Left lobe of liver (tissue), 2 donors: ENCODE data around the gene TUT7. TPM values are rescaled to one million over a fixed set of nuclear protein-coding genes. Genes with fewer than 3 reads are reported as not detected.
"Not testable (repeated sequence)": the region's sequence is repeated elsewhere in the genome, so short reads cannot be mapped to it uniquely, and the experiment has no call there.

Experiments used
- ATAC-seq: fragments of 200-7000 bp; cut with Tn5 transposase; one replicate; pipeline ENCODE4 v1.9.1; 2020; ENCODE audit warnings: mild to moderate bottlenecking, moderate library complexity
- DNase-seq: peaks from one replicate; pipeline ENCODE4 v3.0.0-alpha.2; 2020; ENCODE audit warnings: low spot score
- total RNA-seq: library from RNA; stranded (reverse); gene quantifications from one replicate; pipeline ENCODE4 v1.2.1, GENCODE V29; 2021
- donor health status: DM: no; HTN: no; CAD: no; lungs with moderate emphysema.
- donor health status: DM: no; HTN: yes; CAD: no.

Gene TUT7, protein sequence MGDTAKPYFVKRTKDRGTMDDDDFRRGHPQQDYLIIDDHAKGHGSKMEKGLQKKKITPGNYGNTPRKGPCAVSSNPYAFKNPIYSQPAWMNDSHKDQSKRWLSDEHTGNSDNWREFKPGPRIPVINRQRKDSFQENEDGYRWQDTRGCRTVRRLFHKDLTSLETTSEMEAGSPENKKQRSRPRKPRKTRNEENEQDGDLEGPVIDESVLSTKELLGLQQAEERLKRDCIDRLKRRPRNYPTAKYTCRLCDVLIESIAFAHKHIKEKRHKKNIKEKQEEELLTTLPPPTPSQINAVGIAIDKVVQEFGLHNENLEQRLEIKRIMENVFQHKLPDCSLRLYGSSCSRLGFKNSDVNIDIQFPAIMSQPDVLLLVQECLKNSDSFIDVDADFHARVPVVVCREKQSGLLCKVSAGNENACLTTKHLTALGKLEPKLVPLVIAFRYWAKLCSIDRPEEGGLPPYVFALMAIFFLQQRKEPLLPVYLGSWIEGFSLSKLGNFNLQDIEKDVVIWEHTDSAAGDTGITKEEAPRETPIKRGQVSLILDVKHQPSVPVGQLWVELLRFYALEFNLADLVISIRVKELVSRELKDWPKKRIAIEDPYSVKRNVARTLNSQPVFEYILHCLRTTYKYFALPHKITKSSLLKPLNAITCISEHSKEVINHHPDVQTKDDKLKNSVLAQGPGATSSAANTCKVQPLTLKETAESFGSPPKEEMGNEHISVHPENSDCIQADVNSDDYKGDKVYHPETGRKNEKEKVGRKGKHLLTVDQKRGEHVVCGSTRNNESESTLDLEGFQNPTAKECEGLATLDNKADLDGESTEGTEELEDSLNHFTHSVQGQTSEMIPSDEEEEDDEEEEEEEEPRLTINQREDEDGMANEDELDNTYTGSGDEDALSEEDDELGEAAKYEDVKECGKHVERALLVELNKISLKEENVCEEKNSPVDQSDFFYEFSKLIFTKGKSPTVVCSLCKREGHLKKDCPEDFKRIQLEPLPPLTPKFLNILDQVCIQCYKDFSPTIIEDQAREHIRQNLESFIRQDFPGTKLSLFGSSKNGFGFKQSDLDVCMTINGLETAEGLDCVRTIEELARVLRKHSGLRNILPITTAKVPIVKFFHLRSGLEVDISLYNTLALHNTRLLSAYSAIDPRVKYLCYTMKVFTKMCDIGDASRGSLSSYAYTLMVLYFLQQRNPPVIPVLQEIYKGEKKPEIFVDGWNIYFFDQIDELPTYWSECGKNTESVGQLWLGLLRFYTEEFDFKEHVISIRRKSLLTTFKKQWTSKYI (N-terminal part only)
- total RNA-seq = 37.3 TPM

DNA sequence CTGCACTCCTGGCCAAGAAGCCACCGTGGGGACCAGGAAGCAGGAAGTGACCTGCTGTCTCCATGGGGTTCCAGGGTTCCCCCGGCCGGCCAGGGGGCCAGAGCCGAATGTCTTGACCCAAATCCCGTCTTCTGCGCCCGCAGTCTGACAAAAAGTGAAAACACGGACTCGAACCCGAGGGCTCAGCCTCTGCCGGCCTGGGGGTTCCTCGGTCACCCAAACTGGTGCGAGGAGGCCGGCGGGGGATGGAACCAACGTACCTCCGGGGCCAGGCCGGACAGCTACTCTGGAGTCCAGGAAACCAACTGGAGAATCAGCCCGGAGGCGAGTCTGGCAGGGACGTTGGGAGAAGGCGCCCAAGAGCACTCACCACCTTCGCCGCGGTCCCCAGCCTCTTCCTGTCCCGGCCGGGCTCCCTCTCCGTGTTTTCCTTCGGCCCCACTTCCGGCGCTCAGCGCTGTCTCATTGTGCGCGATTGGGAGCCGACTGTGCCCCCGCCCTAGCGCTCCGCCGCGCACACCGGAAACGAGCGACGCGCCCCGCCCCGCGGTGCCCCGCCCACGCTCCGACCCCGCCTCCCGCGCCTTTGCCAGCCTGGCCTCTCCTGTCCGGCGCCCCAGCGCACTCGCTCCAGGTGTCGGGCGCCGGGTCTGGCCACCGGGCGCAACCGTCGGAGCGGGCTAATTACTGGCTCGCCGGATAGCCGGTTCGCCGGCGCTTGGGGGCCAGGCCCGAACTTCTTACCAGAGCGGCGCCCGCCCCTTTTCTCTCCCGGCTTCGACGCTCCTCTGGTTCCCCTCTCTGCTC lies at the start of gene TUT7:
TUT7 (minus strand) TSS at position 400 of the 807 bp plus-strand sequence. CDS start 1,211 bp downstream, outside the sequence.
- ATAC-seq (peak; percentile 94), DNase-seq (peak; percentile 99)

DNA sequence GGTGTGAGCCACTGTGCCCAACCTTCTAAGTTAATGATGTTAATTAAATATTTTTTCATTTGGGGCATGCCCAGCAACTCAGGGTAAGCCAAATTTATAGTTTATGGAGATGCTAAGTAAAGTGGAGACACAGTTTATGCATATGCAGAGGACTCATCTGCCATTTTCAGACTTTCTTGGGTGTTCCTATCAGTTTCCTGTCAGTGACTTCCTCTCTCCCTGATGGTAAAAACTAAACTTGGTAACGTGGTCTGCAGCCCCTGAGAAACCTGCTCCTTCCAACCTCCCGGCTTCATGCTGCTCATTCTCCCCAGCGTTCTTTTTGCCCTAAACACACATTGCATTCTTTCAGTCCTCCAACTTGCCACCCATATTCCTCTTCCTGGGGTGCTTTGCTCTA lies 48.4 kb upstream of the TUT7 start:
- ATAC-seq (no peak), DNase-seq (no peak)

DNA sequence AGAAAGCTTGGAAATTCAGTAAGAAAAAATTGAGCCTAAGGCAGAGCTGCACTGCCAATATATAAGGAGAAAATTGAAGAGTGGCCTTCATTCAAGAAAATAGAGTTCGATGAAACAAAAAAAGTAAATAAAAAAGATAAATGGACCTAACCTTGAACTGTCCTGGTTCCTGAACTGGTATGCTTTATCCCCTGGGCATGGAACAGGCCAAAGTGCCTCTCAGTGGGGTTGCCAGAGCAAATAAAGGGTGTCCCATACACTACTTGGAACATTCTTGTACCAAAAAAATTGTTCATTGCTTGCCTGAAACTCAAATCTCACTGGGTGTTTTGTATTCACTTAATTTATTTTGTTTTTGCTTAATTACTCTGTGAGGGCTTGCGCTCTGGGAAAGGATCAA lies 42.2 kb upstream of the TUT7 start:
- ATAC-seq (peak; percentile 90), DNase-seq (peak; percentile 82)

DNA sequence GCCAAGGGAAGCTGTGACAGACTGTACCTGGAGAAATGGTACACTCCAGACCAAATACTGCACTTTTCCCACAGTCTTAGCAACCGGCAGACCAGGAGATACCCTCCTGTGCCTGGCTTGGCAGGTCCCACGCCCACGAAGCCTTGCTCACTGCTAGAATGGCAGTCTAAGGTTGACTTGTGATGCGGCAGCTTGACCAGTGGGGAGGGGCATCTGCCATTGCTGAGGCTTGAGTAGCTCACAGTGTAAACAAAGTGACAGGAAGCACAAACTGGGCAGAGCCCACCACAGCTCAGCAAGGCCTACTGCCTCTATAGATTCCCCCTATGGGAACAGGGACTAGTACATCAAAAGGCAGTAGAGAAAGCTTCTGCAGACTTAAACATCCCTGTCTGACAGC lies 36.0 kb upstream of the TUT7 start:
- not testable (repeated sequence) for ATAC-seq, DNase-seq

DNA sequence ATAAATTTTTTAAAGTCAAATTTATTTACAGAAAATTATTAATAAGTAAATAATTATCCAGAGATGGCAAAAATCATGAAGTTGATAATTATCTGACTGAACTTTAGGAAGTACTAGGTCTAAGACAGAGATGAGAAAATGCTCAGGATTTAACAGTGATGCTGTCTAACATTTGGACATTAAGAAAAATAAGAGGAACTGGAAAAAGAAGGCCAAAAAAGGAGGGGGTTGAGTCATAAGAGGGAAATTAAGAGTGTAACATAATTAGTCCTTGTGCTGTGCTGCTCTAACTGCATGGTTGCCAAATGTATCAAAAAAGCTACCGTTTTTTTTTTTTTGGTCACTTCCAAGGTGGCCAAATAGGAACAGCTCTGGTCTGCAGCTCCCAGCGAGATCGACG lies 35.4 kb upstream of the TUT7 start:
- DNase-seq (no peak), ATAC-seq (no peak)

DNA sequence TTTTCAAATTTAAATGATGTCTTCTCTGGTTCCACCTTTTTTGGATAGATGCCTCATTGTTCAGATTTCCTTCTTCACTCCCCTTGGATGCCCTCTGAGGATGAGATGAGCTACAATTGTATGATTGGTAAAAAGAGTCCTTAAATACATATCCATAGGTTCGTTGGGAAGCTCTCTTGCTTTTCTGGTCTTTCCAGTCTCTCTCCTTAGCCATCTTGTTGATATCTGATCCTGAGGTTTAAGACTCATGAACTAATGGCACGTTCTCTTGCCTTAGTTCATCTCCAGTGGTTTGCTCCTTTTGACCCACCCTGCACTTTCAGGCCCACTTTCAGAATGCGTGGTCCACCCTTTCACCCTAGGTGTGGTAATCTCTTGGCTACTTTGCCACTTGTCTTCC lies 33.2 kb upstream of the TUT7 start:
- DNase-seq (no peak), ATAC-seq (no peak)

DNA sequence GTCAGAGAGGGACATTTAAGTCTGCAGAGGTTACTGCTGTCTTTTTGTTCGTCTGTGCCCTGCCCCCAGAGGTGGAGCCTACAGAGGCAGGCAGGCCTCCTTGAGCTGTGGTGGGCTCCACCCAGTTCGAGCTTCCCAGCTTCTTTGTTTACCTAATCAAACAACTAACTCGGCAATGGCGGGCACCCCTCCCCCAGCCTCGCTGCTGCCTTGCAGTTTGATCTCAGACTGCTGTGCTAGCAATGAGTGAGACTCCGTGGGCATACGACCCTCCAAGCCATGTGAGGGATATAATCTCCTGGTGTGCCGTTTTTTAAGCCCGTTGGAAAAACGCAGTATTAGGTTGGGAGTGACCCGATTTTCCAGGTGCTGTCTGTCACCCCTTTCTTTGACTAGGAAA lies 28.8 kb upstream of the TUT7 start:
- DNase-seq, ATAC-seq: not testable (repeated sequence)

DNA sequence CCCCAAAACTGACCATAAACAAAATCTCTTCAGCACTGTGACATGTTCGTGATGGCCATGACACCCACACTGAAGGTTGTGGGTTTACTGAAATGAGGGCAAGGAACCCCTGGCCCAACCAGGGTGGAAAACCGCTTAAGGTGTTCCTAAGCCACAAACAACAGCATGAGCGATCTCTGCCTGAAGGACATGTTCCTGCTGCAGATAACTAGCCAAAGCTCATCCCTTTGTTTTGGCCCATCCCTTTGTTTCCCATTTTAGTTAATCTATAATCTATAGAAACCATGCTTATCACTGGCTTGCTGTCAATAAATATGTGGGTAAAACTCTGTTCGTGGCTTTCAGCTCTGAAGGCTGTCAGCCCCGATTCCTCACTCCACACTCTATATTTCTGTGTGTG lies 21.8 kb upstream of the TUT7 start:
- no peak for ATAC-seq
- no peak for DNase-seq

DNA sequence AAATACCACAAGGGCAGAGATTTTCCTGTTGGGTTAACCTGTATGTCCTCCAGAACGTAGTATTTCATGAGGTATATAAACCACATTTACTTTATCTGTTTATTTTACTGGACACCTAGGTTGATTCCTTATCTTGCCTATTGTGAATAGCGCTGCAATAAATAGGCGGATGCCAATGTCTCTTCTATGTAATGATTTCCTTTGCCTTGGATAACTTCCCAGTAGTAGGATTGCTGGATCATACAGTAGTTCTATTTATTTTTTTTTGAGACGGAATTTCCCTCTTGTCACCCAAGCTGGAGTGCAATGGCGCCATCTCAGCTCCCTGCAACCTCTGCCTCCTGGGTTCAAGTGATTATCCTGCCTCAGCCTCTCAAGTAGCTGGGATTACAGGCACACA lies 15.6 kb upstream of the TUT7 start:
- DNase-seq = no peak
- ATAC-seq = peak; percentile 79

DNA sequence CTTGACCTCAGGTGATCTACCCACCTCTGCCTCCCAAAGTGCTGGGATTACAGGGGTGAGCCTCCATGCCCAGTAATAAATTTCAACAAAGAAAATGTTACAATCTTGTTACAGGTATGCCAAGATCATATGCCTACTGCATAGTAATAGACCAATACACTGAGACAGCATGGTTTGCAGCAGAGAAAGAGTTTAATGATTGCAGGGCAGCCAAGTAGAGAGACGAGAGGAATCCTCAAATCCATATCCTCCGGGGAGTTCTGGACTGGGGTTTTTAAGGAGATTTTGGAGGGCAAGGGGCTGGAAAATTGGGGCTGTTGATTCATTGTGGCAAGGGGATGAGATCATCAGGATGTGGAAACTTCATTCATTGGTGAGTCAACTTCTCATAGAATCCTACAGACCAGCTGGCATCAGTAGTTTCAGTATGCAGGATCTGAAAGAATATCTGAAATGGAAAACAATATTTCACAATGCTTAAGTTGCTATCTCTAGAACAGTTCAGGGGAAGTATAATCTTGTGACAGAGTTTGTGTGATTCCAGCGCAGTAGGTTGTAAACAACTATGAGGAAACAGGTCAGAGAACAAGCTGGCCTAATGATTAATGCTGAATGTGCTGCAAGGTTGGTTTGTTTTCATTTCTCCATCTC lies 14.8 kb upstream of the TUT7 start:
- ATAC-seq = peak; percentile 74
- DNase-seq = no peak

DNA sequence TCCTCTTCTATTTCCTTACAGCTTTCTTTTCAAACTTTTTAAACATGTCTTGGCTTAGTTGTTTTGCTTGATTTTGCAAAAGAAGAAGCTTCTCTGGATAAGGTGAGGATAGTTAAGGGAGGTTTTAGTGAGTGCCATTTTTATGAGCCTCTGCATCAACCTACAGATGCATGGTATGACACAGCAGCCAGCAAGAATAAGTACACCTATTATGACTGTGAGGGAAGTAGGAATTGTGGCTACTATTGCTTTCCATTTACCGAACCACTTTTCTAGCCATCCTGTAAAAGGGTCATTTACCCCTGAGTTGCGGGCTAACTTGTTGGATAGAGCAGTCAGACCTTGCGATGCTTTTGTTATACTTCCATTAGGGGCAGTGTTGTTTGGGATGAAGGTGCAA lies 7.0 kb upstream of the TUT7 start:
- no peak for ATAC-seq
- DNase-seq = no peak

DNA sequence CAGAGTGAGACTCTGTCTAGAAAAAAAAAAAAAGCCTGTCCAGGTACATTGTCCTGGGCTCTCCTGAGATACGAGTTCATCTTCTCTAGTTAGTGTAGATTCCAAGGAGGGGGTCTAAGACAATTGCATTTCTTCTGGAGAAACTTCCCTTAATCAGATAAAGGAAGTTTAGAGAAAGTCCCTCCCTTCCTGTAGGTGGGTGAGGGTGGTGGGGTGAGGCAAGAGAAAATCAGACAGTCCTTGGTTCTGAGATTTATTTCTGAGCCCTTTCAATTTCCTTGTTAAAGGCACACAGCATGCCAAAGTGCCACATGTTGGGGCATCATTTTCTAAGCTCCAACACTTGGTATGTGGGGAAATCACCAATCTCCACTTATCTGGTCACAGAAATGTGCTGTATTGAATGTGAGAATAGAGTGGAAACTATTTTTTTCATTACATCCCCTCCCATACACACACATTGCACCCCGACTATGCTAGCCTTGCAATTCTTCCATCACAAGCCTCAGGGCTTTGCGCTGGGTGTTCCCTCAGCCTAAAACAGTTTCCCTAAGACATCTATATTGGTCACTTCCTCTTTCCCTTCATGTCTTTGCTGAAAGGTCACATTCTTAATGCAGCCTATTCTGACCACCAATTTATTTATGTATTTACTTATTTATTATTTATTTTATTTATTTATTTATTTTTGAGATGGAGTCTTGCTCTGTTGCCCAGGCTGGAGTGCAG lies 5.1 kb upstream of the TUT7 start:
- no peak for DNase-seq
- ATAC-seq = no peak

DNA sequence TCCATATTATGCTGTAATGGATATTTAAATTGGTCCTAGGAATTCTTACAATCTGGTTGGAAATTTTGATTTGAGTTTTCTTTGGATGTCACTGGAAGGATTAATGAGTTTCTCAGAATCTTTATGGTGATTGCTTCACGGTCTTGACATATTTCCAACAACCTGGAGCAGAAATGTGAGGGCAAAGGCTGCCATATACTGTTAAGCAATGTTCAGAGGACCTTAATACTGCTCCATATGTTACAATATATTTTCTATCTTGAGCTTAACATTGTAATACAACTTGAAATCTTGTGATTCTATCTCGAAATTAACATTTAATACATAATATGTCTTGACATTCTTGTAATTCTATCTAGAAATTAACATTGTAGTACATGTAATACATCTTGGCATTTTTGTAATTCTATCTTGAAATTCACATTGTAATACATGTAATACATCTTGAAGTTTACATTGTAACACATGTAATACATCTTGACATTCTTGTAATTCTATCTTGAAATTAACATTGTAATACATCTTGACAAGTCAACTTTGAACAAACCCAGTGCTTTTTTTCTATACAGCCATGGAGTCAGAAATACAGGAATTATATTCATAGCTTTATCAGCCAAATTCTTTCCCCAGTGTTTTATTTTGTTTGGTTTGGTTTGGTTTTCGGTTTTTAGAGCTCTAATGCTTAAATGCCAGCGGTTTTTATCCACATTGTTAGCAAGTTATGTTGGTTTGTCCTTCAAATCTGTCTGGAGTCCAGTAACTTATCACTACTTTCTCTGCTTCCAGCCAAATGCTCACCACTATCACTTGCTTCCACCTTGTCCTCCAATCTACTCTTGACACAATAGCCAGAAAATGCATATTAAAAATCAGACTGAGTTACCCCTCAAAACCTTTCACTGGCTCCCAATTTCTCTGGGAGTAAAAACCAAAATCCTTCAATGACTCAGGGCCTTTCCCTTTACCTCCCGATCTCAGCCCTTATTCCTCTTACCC lies 3.0 kb upstream of the TUT7 start:
- DNase-seq = no peak
- ATAC-seq = no peak

DNA sequence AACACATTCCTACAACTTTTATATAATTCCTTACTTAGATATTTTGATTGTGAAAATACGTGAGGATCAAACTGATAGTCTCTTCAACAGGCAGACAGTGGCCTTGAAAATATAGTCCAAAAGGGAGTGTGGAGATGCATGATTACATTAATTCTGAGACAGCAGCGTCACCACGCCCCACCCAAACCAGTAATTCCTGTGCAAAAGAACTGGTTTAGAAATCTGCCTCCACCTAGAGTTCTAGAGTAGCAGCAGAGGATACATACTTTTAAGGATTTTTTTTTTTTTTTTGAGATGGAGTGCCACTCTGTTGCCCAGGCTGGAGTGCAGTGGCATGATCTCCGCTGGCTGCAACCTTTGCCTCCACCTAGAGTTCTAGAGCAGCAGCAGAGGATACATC lies 1.6 kb upstream of the TUT7 start:
- DNase-seq (no peak), ATAC-seq (no peak)

DNA sequence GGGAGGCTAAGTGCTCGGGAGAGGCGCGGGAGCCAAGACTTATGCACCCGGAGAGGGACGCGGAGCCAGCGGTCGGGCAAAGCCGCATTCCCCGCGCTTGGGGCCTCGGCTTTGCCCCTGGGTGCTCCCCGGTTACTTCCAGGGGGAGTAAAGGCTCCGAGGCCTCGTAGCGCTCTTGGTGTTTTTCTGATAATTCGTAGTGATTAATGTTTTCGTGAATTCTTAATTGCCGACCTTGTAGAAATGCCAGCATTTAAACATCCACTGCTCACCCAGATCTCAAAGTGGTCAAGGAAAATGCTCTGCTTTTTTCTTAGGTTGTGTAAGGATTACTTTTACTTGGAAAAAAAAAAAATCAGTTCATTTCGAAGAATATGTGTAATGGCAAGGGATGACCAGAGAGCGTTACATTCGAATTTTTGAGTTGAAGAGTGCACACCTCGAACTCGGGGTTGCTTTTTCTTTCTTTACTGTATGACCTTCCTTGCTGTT lies 654 bp upstream of the TUT7 start:
- peak; percentile 52 for ATAC-seq
- no peak for DNase-seq

DNA sequence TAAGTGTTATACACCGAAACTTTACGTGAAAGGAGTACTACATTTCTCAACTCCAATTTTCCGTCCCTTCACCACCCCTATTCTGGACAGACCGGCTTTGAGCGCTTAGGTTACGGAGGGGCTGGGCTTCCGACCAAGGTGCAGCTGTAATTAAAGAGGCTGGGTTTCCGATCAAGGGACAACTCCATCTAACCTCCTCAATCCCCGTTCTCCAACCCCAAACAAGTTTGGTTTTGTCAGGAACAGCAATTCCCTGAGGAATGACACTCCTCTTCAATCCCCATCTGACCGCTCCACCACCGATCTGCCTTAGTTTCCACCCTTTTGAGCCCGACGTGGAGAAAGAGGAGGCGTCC lies 577 bp downstream of the TUT7 start:
- DNase-seq = no peak
- ATAC-seq = peak; percentile 33

DNA sequence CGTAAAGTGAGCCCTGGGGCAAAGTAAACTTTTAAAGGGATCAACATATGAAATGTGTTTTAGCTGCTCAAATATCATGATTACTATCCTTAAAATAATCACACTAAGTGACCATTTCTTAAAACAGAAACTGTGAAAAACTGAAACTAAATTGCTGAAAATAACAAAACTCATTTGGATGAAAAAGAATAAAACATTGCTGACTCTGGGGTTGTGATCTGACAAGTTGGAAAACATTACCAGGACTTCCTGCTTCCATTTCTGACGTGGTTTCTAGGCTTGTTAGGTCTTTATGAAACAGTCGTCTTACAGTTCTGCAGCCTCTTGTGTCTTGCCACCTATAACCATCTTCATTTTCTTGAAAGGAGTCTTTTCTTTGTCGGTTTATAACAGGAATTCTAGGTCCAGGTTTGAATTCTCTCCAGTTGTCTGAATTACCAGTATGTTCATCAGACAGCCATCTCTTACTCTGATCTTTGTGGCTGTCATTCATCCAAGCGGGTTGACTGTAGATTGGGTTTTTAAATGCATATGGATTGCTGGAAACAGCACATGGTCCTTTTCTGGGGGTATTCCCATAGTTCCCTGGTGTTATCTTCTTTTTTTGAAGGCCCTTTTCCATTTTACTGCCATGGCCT lies 1.7 kb downstream of the TUT7 start:
- no peak for ATAC-seq
- no peak for DNase-seq
